Body of pancreas (tissue), 4 donors: Measurements from ENCODE around the gene LINGO4. TPM values are rescaled to one million over a fixed set of nuclear protein-coding genes. Genes with fewer than 3 reads are reported as not detected.

Source experiments
- ATAC-seq: fragments of 150-250 bp; one replicate; pipeline ENCODE4 v1.9.1; 2016
- DNase-seq, 4 donors: peaks; one replicate each; pipeline ENCODE4 v3.0.0-alpha.2; 2019
- H3K27ac ChIP-seq, 4 donors: fragments of 200-600 bp; sonication (generic); 1 replicate in 3 of 4; 2 replicates in 1 of 4; pipeline versions ENCODE4 v1.5.1 to v1.6.1; 2016 to 2019; ENCODE audit warnings: mild to moderate bottlenecking in 1 of 4, mixed read lengths in 1 of 4, moderate library complexity in 1 of 4
- H3K27me3 ChIP-seq, 2 donors: fragments of 200-600 bp; sonication (generic); one replicate each; pipeline ENCODE4 v1.6.0; 2016; ENCODE audit warnings: mild to moderate bottlenecking in 1 of 2
- H3K36me3 ChIP-seq, 2 donors: fragments of 200-600 bp; sonication (generic); replicated peaks in 1 of 2; 2 replicates each; pipeline ENCODE4 v1.5.1; 2016; ENCODE audit warnings: low read depth in 2 of 2; ENCODE audit not compliant: insufficient read depth in 1 of 2
- H3K4me1 ChIP-seq: fragments of 200-600 bp; sonication (generic); one replicate; pipeline ENCODE4 v1.6.0; 2016
- H3K4me3 ChIP-seq, 2 donors: fragments of 200-600 bp; sonication (generic); 1 replicate in 1 of 2; 2 replicates in 1 of 2; pipeline ENCODE4 v1.5.1; 2016 to 2019
- H3K9me3 ChIP-seq, 3 donors: fragments of 200-600 bp; sonication (generic); 1 replicate in 2 of 3; 2 replicates in 1 of 3; pipeline ENCODE4 v1.5.1; 2016
- POLR2A ChIP-seq, 3 donors: fragments of 450-650 bp; IDR thresholded peaks; one replicate each; pipeline ENCODE4 v1.6.1; 2016; ENCODE audit warnings: antibody characterized with exemption in 3 of 3, mild to moderate bottlenecking in 2 of 3
- WGBS, 2 donors: methylation state at CpG; one replicate each; pipeline ENCODE4 v1.1.5; 2017; 5-methylcytosine and 5-hydroxymethylcytosine counted together
- intact Hi-C: fragments of 100-400 bp; cut with DNase I; formaldehyde crosslinking; loops from one replicate; pipeline ENCODE4 v1.15.1; 2023
- total RNA-seq, 2 donors: library from RNA; depleted of rRNA; stranded (reverse); fragments of >200 nt; gene quantifications; one replicate each; pipeline ENCODE4 v1.1.0, GENCODE V29; 2016
- TF ChIP-seq, protein P1 (sequence below), 7 experiments: fragments of 450-650 bp in 4 of 7; fragments of 200-600 bp in 3 of 7; sonication (generic) in 3 of 7; IDR thresholded peaks; one replicate each; pipeline ENCODE4 v1.5.1; 2016 to 2019; ENCODE audit warnings: antibody characterized with exemption in 7 of 7

Gene LINGO4
- total RNA-seq, 2 donors from 2014 or later: 0.66 to 1.6 TPM

DNA sequence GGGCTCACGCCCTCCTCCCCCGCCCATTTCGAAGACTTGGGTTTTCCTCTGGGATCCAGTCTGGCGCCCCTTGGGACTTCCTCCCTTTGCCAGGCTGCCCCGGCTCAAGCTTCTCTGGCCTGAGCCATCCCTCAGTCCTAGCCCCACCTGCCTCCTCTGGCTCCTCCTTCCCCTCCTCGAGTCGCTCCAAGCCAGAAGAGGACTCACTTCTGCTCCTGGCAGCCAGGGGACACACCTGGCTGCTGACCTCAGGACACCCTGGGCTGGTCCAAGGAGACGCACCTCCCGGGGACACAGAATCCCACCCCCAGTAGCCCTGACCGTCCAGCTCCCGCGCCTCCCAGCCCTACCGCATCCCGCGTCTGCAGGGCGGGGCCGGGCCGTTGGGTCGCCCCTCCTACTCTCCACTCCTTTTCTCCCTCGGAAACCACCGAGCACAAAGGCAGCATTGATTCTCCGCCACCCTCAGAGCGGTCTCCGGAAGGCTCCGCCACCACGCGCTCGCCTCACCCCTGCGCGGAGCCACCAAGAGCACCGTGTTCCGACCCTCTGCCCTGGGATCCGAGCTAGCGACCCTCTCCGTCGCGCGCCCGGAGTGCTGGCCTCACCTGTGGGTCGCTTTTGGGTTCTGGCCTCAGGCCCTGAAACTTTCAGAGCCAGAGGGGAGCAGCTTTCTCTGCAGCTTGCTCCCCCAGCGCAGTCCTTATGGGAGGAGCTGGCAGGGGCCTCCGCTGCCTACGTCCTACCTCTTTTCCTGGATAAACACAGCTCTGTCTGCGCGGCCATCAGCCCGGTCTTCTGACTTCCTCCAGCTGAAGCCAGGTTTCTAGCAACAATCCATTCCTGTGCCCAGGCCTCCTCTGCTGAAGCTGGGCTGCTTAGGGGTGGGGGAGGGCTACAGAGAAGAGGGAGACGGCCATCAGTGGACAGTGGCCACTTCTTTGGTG is 34.5 kb upstream of the LINGO4 start, which contains the start of gene C2CD4D:
Gene C2CD4D, minus strand, starts transcription at position 364 of the 947 bp plus-strand sequence. CDS start 831 bp downstream, outside the sequence.
- no peaks in the 10 kb centered on the region for H3K9me3 ChIP-seq
- H3K4me3 ChIP-seq: no peak within 1 kb of the TSS
- no peaks in the 10 kb centered on the region for H3K27me3 ChIP-seq
- intact Hi-C loops: no loop called here
- H3K27ac ChIP-seq: peak within 1 kb of the TSS; percentile 91 to 97 (median 95)
- WGBS, 2 donors: 2 to 7% methylated on average over 22 to 47 of the region's 47 CpGs
- DNase-seq: peak; percentile 78 to 91 (median 84)
- no peaks in the 10 kb centered on the region for H3K36me3 ChIP-seq
- H3K4me1 ChIP-seq: peaks cover 64% of the 10 kb centered on the region
- TF ChIP-seq, protein P1, sequence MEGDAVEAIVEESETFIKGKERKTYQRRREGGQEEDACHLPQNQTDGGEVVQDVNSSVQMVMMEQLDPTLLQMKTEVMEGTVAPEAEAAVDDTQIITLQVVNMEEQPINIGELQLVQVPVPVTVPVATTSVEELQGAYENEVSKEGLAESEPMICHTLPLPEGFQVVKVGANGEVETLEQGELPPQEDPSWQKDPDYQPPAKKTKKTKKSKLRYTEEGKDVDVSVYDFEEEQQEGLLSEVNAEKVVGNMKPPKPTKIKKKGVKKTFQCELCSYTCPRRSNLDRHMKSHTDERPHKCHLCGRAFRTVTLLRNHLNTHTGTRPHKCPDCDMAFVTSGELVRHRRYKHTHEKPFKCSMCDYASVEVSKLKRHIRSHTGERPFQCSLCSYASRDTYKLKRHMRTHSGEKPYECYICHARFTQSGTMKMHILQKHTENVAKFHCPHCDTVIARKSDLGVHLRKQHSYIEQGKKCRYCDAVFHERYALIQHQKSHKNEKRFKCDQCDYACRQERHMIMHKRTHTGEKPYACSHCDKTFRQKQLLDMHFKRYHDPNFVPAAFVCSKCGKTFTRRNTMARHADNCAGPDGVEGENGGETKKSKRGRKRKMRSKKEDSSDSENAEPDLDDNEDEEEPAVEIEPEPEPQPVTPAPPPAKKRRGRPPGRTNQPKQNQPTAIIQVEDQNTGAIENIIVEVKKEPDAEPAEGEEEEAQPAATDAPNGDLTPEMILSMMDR (IDR thresholded peaks at IDR 0.05): peak in 4 of 7 experiments; percentile 36 to 48 (median 47)
- peak; percentile 89 to 99 (median 98) for TF ChIP-seq POLR2A (IDR thresholded peaks at IDR 0.05)
- peak; percentile 69 for ATAC-seq

DNA sequence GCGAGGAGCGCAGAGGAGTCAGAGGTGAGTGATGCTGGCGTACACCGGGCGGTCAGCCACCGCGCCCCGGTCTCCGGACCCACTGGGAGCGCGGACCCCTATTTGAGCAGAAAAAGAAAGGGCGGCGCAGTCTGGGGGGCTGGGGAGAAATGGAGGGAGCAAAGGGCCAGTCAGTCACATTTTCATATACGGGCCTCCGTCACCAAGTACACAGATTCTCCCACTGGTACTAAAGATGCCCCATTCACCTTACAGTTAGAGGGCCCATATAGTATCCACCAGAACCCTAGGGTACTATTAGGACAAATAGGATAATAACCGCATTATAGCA is 33.8 kb upstream of the LINGO4 start:
- TF ChIP-seq, protein P1 (IDR thresholded peaks at IDR 0.05): no peak
- no peak for TF ChIP-seq POLR2A (IDR thresholded peaks at IDR 0.05)
- H3K4me3 ChIP-seq: no peak overlapping the region
- whole genome bisulfite sequencing, 2 donors: 56 to 70% methylated on average over 16 of the region's 16 CpGs
- no peaks in the 10 kb centered on the region for H3K9me3 ChIP-seq
- H3K4me1 ChIP-seq: peaks cover 71% of the 10 kb centered on the region
- no peak for ATAC-seq
- intact Hi-C loops: no loop called here
- peak overlapping the region; percentile 91 to 97 (median 95) for H3K27ac ChIP-seq
- H3K27me3 ChIP-seq: no peaks in the 10 kb centered on the region
- H3K36me3 ChIP-seq: no peaks in the 10 kb centered on the region
- DNase-seq: no peak

DNA sequence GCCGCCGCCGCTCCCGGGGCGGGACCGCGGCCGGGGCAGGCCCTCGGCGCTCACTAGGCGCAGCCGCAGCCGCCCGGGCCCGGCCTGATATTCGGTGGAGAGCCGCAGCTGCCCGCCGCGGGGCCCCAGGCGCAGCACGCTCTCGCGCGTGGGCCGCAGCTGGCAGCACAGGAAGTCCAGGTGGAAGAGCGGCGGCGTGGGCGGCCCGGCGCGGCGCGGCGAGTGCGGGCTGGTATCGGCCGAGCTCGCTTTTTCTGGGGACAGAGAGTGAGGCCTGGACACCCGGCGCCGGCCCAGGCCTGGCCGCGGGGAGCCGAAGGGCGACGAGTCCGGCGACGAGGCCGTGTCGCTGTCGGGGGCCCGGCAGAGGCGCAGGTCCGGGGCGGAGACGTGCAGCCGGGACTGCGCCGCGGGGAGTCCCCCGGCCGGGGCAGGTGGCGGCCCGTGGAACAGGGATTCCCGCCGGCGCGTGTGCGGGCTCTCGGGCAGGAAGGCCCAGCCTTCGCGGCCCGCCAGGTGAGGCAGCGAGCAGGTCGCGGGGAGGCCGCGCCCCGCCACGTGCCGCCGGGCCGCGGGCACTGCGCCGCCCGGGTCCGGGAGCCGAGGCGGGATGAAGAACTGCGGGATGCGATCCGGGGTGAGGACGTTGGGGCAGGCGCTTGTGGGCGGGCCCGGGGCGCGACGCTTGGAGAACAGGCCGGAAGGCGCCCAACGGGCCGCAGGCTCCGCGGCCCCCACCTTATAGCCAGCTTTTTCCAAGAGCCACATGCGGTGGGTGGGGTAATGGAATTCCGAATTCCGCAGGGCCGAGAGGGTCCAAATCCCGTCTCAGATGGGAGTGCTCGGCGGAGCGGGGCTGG is 33.2 kb upstream of the LINGO4 start:
- no peaks in the 10 kb centered on the region for H3K27me3 ChIP-seq

DNA sequence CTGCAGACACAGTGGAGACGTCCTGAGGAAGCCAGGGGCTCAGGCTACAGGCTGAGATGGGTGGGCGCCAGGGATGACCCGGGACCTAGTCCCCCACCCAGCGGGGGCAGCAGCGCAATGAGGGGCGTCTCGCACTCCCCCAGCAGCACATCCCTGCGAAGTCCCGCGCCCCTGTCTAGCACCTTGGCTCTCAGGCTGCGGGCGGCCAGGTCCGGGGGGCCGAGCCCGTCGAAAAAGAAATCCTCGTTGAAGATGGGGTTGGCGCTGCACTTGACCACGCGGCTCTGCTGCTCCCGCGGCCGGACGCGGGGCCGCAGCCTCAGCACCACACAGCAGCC is 32.6 kb upstream of the LINGO4 start:
- TF ChIP-seq POLR2A (IDR thresholded peaks at IDR 0.05): no peak
- TF ChIP-seq, protein P1 (IDR thresholded peaks at IDR 0.05): no peak

More for the DNA sequence above, 33.2 kb upstream of the LINGO4 start:
- ATAC-seq: no peak
- TF ChIP-seq, protein P1 (IDR thresholded peaks at IDR 0.05): no peak
- no peak for TF ChIP-seq POLR2A (IDR thresholded peaks at IDR 0.05)
- 40 to 74% methylated on average over 41 to 93 of the region's 117 CpGs for WGBS, 2 donors
- intact Hi-C loops: no loop called here
- Histone ChIP-seq H3K27ac (peak overlapping the region in 3 of 4 donors; percentile 91 to 97 (median 94)), H3K9me3 (no peaks in the 10 kb centered on the region), H3K36me3 (no peaks in the 10 kb centered on the region), H3K4me1 (peaks cover 77% of the 10 kb centered on the region), H3K4me3 (no peak overlapping the region)
- no peak for DNase-seq

More for the DNA sequence above, 32.6 kb upstream of the LINGO4 start:
- Histone ChIP-seq H3K36me3 (no peaks in the 10 kb centered on the region), H3K4me1 (peaks cover 83% of the 10 kb centered on the region), H3K27ac (peak overlapping the region; percentile 87 to 98 (median 91)), H3K4me3 (no peak overlapping the region), H3K27me3 (no peaks in the 10 kb centered on the region), H3K9me3 (no peaks in the 10 kb centered on the region)
- ATAC-seq (no peak), DNase-seq (no peak)
- 42 to 47% methylated on average over 7 to 26 of the region's 26 CpGs for whole genome bisulfite sequencing, 2 donors
- intact Hi-C loops: no loop called here
